Body of pancreas (tissue), 4 donors: Measurements from ENCODE around the gene DAPK1. TPM values are rescaled to one million over a fixed set of nuclear protein-coding genes. Genes with fewer than 3 reads are reported as not detected.

Source experiments
- ATAC-seq: fragments of 150-250 bp; one replicate; pipeline ENCODE4 v1.9.1; 2016
- DNase-seq, 4 donors: peaks; one replicate each; pipeline ENCODE4 v3.0.0-alpha.2; 2019
- H3K27ac ChIP-seq, 4 donors: fragments of 200-600 bp; sonication (generic); 1 replicate in 3 of 4; 2 replicates in 1 of 4; pipeline versions ENCODE4 v1.5.1 to v1.6.1; 2016 to 2019; ENCODE audit warnings: mild to moderate bottlenecking in 1 of 4, mixed read lengths in 1 of 4, moderate library complexity in 1 of 4
- H3K27me3 ChIP-seq, 2 donors: fragments of 200-600 bp; sonication (generic); one replicate each; pipeline ENCODE4 v1.6.0; 2016; ENCODE audit warnings: mild to moderate bottlenecking in 1 of 2
- H3K36me3 ChIP-seq, 2 donors: fragments of 200-600 bp; sonication (generic); replicated peaks in 1 of 2; 2 replicates each; pipeline ENCODE4 v1.5.1; 2016; ENCODE audit warnings: low read depth in 2 of 2; ENCODE audit not compliant: insufficient read depth in 1 of 2
- H3K4me1 ChIP-seq: fragments of 200-600 bp; sonication (generic); one replicate; pipeline ENCODE4 v1.6.0; 2016
- H3K4me3 ChIP-seq, 2 donors: fragments of 200-600 bp; sonication (generic); 1 replicate in 1 of 2; 2 replicates in 1 of 2; pipeline ENCODE4 v1.5.1; 2016 to 2019
- H3K9me3 ChIP-seq, 3 donors: fragments of 200-600 bp; sonication (generic); 1 replicate in 2 of 3; 2 replicates in 1 of 3; pipeline ENCODE4 v1.5.1; 2016
- POLR2A ChIP-seq, 3 donors: fragments of 450-650 bp; IDR thresholded peaks; one replicate each; pipeline ENCODE4 v1.6.1; 2016; ENCODE audit warnings: antibody characterized with exemption in 3 of 3, mild to moderate bottlenecking in 2 of 3
- WGBS, 2 donors: methylation state at CpG; one replicate each; pipeline ENCODE4 v1.1.5; 2017; 5-methylcytosine and 5-hydroxymethylcytosine counted together
- intact Hi-C: fragments of 100-400 bp; cut with DNase I; formaldehyde crosslinking; loops from one replicate; pipeline ENCODE4 v1.15.1; 2023
- total RNA-seq, 2 donors: library from RNA; depleted of rRNA; stranded (reverse); fragments of >200 nt; gene quantifications; one replicate each; pipeline ENCODE4 v1.1.0, GENCODE V29; 2016
- TF ChIP-seq, protein P1 (sequence below), 7 experiments: fragments of 450-650 bp in 4 of 7; fragments of 200-600 bp in 3 of 7; sonication (generic) in 3 of 7; IDR thresholded peaks; one replicate each; pipeline ENCODE4 v1.5.1; 2016 to 2019; ENCODE audit warnings: antibody characterized with exemption in 7 of 7

The DAPK1 gene
- total RNA-seq, 2 donors from 2014 or later: 79.6 to 152 TPM

DNA sequence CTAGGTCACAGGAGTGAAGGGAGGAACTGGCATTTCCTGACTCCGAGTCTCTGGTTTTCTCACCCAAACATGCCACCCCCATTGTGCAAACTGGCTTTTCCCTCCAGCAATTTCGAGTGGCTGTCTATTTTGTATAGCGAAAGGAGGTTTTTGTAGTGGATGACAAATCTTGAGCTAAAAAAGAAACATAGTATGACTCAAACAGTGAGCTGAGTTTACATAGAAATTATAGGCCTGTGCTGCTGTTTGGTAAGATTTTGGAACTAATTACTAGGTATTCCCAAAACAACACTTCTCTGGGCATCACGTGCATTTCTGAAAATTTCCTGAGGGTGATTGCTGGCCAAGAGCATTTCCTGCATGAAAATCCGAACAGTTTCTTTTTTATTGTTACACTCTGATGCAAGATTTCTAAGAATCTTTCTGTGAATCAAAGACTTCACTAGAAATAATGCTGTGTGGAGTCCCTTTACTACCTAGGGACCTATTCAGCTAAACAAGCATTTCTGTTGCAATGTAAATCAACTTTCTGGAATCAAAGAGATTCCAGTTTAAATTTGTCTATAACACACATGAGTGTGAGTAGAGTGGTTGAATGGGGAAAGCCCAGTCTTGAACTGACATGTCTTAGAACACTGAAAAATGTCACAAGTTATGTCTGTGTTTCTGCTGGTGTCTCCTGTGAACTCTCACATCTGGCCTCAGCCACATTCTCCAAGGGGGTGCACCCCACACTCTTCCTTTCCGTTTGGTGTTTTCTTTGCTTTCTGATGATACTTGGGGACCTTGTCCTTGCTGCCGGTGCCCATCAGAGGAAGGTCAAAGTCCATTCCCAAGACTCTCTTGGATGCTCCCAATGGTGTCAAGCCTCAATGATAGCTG is 33.3 kb upstream of the DAPK1 start:
- WGBS, 2 donors: 54 to 61% methylated on average over 7 of the region's 7 CpGs
- H3K9me3 ChIP-seq: no peaks in the 10 kb centered on the region
- H3K27me3 ChIP-seq: no peaks in the 10 kb centered on the region
- intact Hi-C loops: no loop called here
- DNase-seq (no peak), ATAC-seq (no peak)
- no peak overlapping the region for H3K27ac ChIP-seq
- no peaks in the 10 kb centered on the region for H3K36me3 ChIP-seq
- TF ChIP-seq, protein P1, sequence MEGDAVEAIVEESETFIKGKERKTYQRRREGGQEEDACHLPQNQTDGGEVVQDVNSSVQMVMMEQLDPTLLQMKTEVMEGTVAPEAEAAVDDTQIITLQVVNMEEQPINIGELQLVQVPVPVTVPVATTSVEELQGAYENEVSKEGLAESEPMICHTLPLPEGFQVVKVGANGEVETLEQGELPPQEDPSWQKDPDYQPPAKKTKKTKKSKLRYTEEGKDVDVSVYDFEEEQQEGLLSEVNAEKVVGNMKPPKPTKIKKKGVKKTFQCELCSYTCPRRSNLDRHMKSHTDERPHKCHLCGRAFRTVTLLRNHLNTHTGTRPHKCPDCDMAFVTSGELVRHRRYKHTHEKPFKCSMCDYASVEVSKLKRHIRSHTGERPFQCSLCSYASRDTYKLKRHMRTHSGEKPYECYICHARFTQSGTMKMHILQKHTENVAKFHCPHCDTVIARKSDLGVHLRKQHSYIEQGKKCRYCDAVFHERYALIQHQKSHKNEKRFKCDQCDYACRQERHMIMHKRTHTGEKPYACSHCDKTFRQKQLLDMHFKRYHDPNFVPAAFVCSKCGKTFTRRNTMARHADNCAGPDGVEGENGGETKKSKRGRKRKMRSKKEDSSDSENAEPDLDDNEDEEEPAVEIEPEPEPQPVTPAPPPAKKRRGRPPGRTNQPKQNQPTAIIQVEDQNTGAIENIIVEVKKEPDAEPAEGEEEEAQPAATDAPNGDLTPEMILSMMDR (IDR thresholded peaks at IDR 0.05): no peak
- TF ChIP-seq POLR2A (IDR thresholded peaks at IDR 0.05): no peak
- H3K4me1 ChIP-seq: no peaks in the 10 kb centered on the region
- H3K4me3 ChIP-seq: no peak overlapping the region

DNA sequence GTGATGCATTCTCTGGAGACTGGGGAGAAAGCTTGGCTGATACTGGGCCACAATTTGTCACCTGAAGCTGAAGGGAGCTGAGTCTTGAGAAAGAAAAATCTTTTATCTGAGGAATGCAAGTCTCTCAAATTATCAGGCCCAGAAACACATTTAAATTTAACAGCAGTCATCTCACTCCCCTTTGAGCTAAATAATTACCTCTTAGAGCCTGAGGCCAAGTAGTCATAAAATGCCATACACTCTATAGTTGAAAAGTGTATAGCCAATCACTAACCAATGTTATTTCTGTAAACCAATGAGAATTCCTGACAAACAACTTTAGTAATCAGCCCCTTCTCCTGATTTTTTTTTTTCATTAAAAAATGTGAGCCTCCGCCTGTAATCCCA is 32.7 kb upstream of the DAPK1 start:
- no peak for ATAC-seq
- intact Hi-C loops: no loop called here
- TF ChIP-seq, protein P1 (IDR thresholded peaks at IDR 0.05): no peak
- no peak for TF ChIP-seq POLR2A (IDR thresholded peaks at IDR 0.05)

DNA sequence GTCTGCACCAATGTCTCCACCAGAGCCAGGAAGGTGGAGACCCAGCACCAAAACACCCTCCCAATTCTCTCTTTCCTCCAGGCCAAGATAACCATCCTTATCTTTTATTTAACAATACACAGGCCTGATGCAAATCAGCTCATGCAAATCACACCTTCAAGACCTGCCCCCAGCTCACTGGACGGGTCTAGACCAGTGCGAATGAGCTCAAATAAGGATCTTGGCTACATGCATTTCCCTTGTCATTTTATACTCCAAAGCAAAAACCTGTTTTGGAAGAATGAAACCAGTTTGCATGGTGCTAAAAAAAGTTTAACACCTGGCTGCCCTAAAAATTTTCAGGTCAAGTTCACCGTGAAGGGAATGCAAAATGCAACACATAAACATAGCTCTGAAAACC is 31.9 kb upstream of the DAPK1 start:
- no peak overlapping the region for H3K27ac ChIP-seq
- H3K4me1 ChIP-seq: no peaks in the 10 kb centered on the region
- intact Hi-C loops: no loop called here
- 48 to 52% methylated on average over 3 of the region's 3 CpGs for WGBS, 2 donors
- no peak for TF ChIP-seq POLR2A (IDR thresholded peaks at IDR 0.05)
- TF ChIP-seq, protein P1 (IDR thresholded peaks at IDR 0.05): no peak
- DNase-seq (no peak), ATAC-seq (no peak)
- no peaks in the 10 kb centered on the region for H3K9me3 ChIP-seq
- no peaks in the 10 kb centered on the region for H3K36me3 ChIP-seq
- H3K27me3 ChIP-seq: no peaks in the 10 kb centered on the region
- H3K4me3 ChIP-seq: no peak overlapping the region

More for the DNA sequence above, 32.7 kb upstream of the DAPK1 start:
- H3K27ac ChIP-seq: no peak overlapping the region
- H3K27me3 ChIP-seq: no peaks in the 10 kb centered on the region
- H3K4me3 ChIP-seq: no peak overlapping the region
- H3K4me1 ChIP-seq: no peaks in the 10 kb centered on the region
- DNase-seq: no peak
- 94 to 95% methylated on average over 1 of the region's 1 CpG for WGBS, 2 donors
- no peaks in the 10 kb centered on the region for H3K36me3 ChIP-seq
- no peaks in the 10 kb centered on the region for H3K9me3 ChIP-seq

DNA sequence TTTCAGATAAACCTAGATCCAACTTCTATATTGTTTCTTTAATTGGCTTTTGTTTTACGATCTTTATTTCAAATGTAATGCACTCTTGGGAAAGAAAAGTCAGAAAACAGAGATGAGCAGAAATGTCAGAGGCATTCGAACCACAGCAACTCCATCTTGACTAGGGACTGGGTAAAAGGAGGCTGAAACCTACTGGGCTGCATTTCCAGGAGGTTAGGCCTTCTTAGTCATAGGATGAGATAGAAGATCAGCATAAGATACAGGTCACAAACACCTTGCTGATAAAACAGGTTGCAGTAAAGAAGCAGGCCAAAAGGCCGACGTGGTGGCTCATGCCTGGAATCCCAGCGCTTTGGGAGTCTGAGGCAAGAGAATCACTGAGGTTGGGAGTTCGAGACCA is 30.5 kb upstream of the DAPK1 start:
- intact Hi-C loops: no loop called here
- Histone ChIP-seq H3K36me3 (no peaks in the 10 kb centered on the region), H3K4me1 (no peaks in the 10 kb centered on the region), H3K4me3 (no peak overlapping the region), H3K27ac (no peak overlapping the region), H3K9me3 (no peaks in the 10 kb centered on the region), H3K27me3 (no peaks in the 10 kb centered on the region)
- no peak for DNase-seq
- no peak for ATAC-seq
- 92 to 97% methylated on average over 6 of the region's 6 CpGs for WGBS, 2 donors
- TF ChIP-seq, protein P1 (IDR thresholded peaks at IDR 0.05): no peak
- no peak for TF ChIP-seq POLR2A (IDR thresholded peaks at IDR 0.05)
